Measurements from ENCODE around the gene SSBP4. TPM values are rescaled to one million over a fixed set of nuclear protein-coding genes. Genes with fewer than 3 reads are reported as not detected.
A peak's percentile ranks its signal among the peaks of the same experiment; 100 is the strongest.

Gene SSBP4
- total and polyA plus RNA-seq, 2 of the 4 experiments (the other 2 are of a cell fraction) = 14.9 to 39.7 TPM

GRCh38 chr19:18433015-18433691, 14.0 kb downstream of the SSBP4 start:
- peaks cover 13% of the 10 kb centered on the region; the same call in 1 of the 2 replicates for H3K36me3 ChIP-seq (ENCODE audit: control insufficient read depth, insufficient read depth, low read length)
- intact Hi-C loops (cut with micrococcal nuclease) = no loop called here
- no peak overlapping the region for H2BK20ac ChIP-seq (ENCODE audit: low read depth, low read length)
- WGBS, 2 experiments (ENCODE audit: extremely low coverage in 2 of 2, insufficient read length in 1 of 2) = 46% methylated on average over 22 of the region's 59 CpGs; no CpG with 5 or more reads in 1 of the 2 experiments
- no peaks in the 10 kb centered on the region for H3K9me3 ChIP-seq (ENCODE audit: control insufficient read depth, insufficient read depth, low read length)
- H3K4me1 ChIP-seq (ENCODE audit: control insufficient read depth, insufficient read depth, low read length) = peaks cover 19% of the 10 kb centered on the region
- ATAC-seq (ENCODE audit: low read depth) (no peak), DNase-seq (no peak)
- dilution Hi-C loops (cut with HindIII; ENCODE audit: low sequenced_read_pairs, unreplicated experiment) = no loop called here
- 0 out of 2 replicates have a peak overlapping the region, but pooled peaks have one; percentile 35 for H3K4ac ChIP-seq (ENCODE audit: low read depth, low read length)
- peak overlapping the region; percentile 60 for H3K4me2 ChIP-seq (ENCODE audit: low read depth, low read length)
- no peak overlapping the region for H3K9ac ChIP-seq (ENCODE audit: low read depth, low read length)
- H4K8ac ChIP-seq (ENCODE audit: low read depth in 2 of 2, low read length in 2 of 2) = peak overlapping the region in 1 of 2 experiments; percentile 49; a peak in 1 of 4 replicates
- peak overlapping the region; percentile 37; the same call in 1 of the 2 replicates for H3K4me3 ChIP-seq (ENCODE audit: insufficient read depth, low read depth, low read length)
- BruUV-seq (replicated peaks) = no TSS peak
- H3K27ac ChIP-seq (ENCODE audit: insufficient read depth, low read length) = no peak overlapping the region
- peak overlapping the region; percentile 50 for H2AK5ac ChIP-seq (ENCODE audit: low read depth, low read length)
- H2AK9ac ChIP-seq (replicated peaks; ENCODE audit: low read depth, low read length, poor library complexity) = peak overlapping the region; percentile 85
- H4K91ac ChIP-seq (ENCODE audit: insufficient read depth, low read depth, low read length) = no peak overlapping the region
- ChIA-PET CTCF (no interaction called here), POLR2A (ENCODE audit: unreplicated experiment) (no interaction called here)
- no peak overlapping the region for H2BK5ac ChIP-seq (ENCODE audit: low read depth, low read length, poor library complexity, severe bottlenecking)
- peaks cover 7 to 38% of the 10 kb centered on the region in 2 experiments; a peak in 2 of 4 replicates for H3K79me1 ChIP-seq (ENCODE audit: low read depth in 1 of 2, low read length in 2 of 2)
- no peak overlapping the region for H3K14ac ChIP-seq (replicated peaks; ENCODE audit: low read depth, low read length)
- in situ Hi-C loops (cut with MboI; ENCODE audit: low sequenced_read_pairs) = no loop called here
- H4K5ac ChIP-seq (ENCODE audit: low read depth, low read length) = no peak overlapping the region
- peaks cover 23% of the 10 kb centered on the region for H4K20me1 ChIP-seq (ENCODE audit: insufficient read depth, low read length)
- H2BK120ac ChIP-seq (ENCODE audit: low read depth, low read length) = no peak overlapping the region
- H3K18ac ChIP-seq (ENCODE audit: low read depth, low read length) = no peak overlapping the region
- H3K56ac ChIP-seq (ENCODE audit: extremely low read depth, insufficient read depth, low read length) = no peak overlapping the region
- H3K23ac ChIP-seq (ENCODE audit: low read depth, low read length) = no peak overlapping the region
- H2BK15ac ChIP-seq (ENCODE audit: low read depth, low read length) = no peak overlapping the region
- H3K9me1 ChIP-seq (ENCODE audit: insufficient read depth, low read length) = peaks cover 3% of the 10 kb centered on the region; the same call in 1 of the 2 replicates
- H2AFZ ChIP-seq (replicated peaks; ENCODE audit: low read length, poor library complexity) = peak overlapping the region; percentile 73
- H3K27me3 ChIP-seq (ENCODE audit: control insufficient read depth, insufficient read depth, low read length) = no peaks in the 10 kb centered on the region
- TF ChIP-seq RAD21 (IDR thresholded peaks at IDR 0.05; ENCODE audit: low read length) = no peak
- no peak for TF ChIP-seq CTCF (conservative IDR thresholded peaks at IDR 0.05; ENCODE audit: low read depth, low read length)
- no peak for TF ChIP-seq SMC3 (IDR thresholded peaks at IDR 0.05; ENCODE audit: low read depth, low read length)
- TF ChIP-seq RFX5 (IDR thresholded peaks at IDR 0.05; ENCODE audit: low read depth, low read length) = no peak
- no peak for TF ChIP-seq USF2 (IDR thresholded peaks at IDR 0.05; ENCODE audit: low read depth, low read length)
- TF ChIP-seq FOS (IDR thresholded peaks at IDR 0.05; ENCODE audit: low read depth, low read length) = no peak
- no peak for TF ChIP-seq RCOR1 (IDR thresholded peaks at IDR 0.05; ENCODE audit: insufficient replicate concordance, low read length)
- TF ChIP-seq NFE2L2 (IDR thresholded peaks at IDR 0.05; ENCODE audit: low read depth, low read length) = no peak
- TF ChIP-seq CHD1 (IDR thresholded peaks at IDR 0.05; ENCODE audit: low read depth, low read length) = no peak
- TF ChIP-seq MAFK (IDR thresholded peaks at IDR 0.05; ENCODE audit: low read depth, low read length) = no peak
- TF ChIP-seq CEBPB (IDR thresholded peaks at IDR 0.05; ENCODE audit: low read depth, low read length) = no peak
- TF ChIP-seq ELK1 (IDR thresholded peaks at IDR 0.05; ENCODE audit: borderline replicate concordance, low read depth, low read length) = no peak
- no peak for TF ChIP-seq POLR2A (IDR thresholded peaks at IDR 0.05; ENCODE audit: low read depth, low read length)
- TF ChIP-seq BHLHE40 (IDR thresholded peaks at IDR 0.05; ENCODE audit: low read depth, low read length) = no peak
- TF ChIP-seq MXI1 (IDR thresholded peaks at IDR 0.05; ENCODE audit: borderline replicate concordance, low read depth, low read length) = no peak
